SU-DHL-6 (cell line): ENCODE results near the gene TNFRSF1B.

Source experiments
- EZH2phosphoT487 ChIP-seq: fragments of 200-600 bp; sonication (generic), shearing (Covaris generic); conservative IDR thresholded peaks from 2 replicates; pipeline ENCODE4 v1.6.1; 2018; ENCODE audit warnings: mild to moderate bottlenecking, antibody characterized with exemption, low read length, moderate library complexity, mixed read lengths
- TF ChIP-seq, protein P1 (sequence below): fragments of 200-600 bp; sonication (generic); IDR thresholded peaks from one replicate; pipeline ENCODE4 v1.5.1; 2017; ENCODE audit warnings: antibody characterized with exemption, mild to moderate bottlenecking, low read length, moderate library complexity; ENCODE audit not compliant: insufficient read depth, poor library complexity, severe bottlenecking

DNA sequence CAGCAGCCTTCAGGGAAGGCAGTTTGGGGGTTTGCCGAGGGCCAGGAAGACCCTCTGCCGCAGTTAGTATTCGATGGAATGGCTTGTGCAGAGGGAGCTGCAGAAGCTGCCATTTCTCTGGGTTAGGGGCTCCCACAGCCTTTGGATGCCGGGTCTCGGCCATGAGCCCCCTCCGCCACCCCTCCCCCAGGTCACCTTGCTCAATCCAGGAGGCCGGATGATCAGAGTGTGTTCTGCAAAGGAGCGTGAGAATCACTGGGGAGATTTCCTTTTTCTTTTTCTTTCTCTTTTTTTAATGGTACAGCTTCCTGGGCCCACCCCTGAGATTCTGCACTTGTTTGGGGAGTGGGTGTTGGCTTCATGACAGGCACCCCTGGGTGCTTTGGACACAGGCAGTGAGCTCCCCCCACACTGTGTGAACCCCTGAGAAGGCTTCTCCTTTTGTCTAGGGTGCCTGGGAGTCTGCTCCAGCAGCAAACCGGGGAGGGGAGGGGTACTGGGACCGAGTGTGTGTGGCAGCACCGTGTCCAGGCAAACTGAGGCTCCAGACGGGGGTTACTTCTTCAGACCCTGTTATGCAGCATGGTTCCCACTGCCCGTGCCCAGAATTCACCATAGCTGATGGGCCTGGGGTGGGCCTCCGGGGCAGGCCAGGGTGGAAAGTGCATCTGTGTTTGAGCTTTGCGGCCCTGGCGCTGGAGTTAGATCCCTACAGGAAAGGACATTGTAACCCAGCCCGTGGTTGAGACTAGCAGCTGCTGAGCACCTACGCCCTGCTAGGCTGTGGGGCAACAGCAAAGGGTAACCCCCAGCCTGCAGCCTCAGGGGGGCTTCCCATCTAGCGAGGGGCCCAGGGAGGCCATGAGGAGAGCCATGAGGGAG, 18.5 kb downstream of the TNFRSF1B start:
- TF ChIP-seq, protein P1, sequence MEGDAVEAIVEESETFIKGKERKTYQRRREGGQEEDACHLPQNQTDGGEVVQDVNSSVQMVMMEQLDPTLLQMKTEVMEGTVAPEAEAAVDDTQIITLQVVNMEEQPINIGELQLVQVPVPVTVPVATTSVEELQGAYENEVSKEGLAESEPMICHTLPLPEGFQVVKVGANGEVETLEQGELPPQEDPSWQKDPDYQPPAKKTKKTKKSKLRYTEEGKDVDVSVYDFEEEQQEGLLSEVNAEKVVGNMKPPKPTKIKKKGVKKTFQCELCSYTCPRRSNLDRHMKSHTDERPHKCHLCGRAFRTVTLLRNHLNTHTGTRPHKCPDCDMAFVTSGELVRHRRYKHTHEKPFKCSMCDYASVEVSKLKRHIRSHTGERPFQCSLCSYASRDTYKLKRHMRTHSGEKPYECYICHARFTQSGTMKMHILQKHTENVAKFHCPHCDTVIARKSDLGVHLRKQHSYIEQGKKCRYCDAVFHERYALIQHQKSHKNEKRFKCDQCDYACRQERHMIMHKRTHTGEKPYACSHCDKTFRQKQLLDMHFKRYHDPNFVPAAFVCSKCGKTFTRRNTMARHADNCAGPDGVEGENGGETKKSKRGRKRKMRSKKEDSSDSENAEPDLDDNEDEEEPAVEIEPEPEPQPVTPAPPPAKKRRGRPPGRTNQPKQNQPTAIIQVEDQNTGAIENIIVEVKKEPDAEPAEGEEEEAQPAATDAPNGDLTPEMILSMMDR = no peak
- TF ChIP-seq EZH2phosphoT487 = no peak
